Peyer's patch (tissue), 4 donors: Measurements from ENCODE around the gene CFAP97. TPM values are rescaled to one million over a fixed set of nuclear protein-coding genes. Genes with fewer than 3 reads are reported as not detected.
A peak's percentile ranks its signal among the peaks of the same experiment; 100 is the strongest.
"Not testable (repeated sequence)": the region's sequence is repeated elsewhere in the genome, so short reads cannot be mapped to it uniquely, and the experiment has no call there.

Experiments
- DNase-seq, 3 donors: peaks; one replicate each; pipeline ENCODE4 v3.0.0-alpha.2; 2017 to 2019
- H3K27ac ChIP-seq, 4 donors: fragments of 200-600 bp; sonication (generic); one replicate each; pipeline ENCODE4 v1.5.1; 2016 to 2019
- H3K27me3 ChIP-seq, 2 donors: fragments of 200-600 bp; sonication (generic); one replicate each; pipeline ENCODE4 v1.5.1; 2019
- H3K36me3 ChIP-seq, 3 donors: fragments of 200-600 bp; sonication (generic); one replicate each; pipeline ENCODE4 v1.5.1; 2016 to 2019
- H3K4me1 ChIP-seq, 4 donors: fragments of 200-600 bp; sonication (generic); one replicate each; pipeline ENCODE4 v1.5.1; 2016 to 2019
- H3K4me3 ChIP-seq, 4 donors: fragments of 200-600 bp; sonication (generic); 1 replicate in 3 of 4; 2 replicates in 1 of 4; pipeline ENCODE4 v1.5.1; 2016 to 2019; ENCODE audit warnings: mild to moderate bottlenecking in 1 of 4
- H3K9me3 ChIP-seq, 4 donors: fragments of 200-600 bp; sonication (generic); one replicate each; pipeline ENCODE4 v1.5.1; 2016 to 2019; ENCODE audit warnings: mild to moderate bottlenecking in 1 of 4
- CTCF ChIP-seq, 6 experiments: fragments of 450-650 bp in 4 of 6; fragments of 200-600 bp in 2 of 6; sonication (generic) in 1 of 6; IDR thresholded peaks; one replicate each; pipeline ENCODE4 v1.5.1; 2017 to 2019; ENCODE audit warnings: antibody characterized with exemption in 6 of 6, mild to moderate bottlenecking in 3 of 6, moderate library complexity in 1 of 6
- POLR2A ChIP-seq, 2 donors: fragments of 450-650 bp; IDR thresholded peaks; one replicate each; pipeline ENCODE4 v1.5.1; 2017; ENCODE audit warnings: antibody characterized with exemption in 2 of 2, mild to moderate bottlenecking in 2 of 2, moderate library complexity in 2 of 2
- total RNA-seq, 4 donors: library from RNA; depleted of rRNA; stranded (reverse); fragments of >200 nt; gene quantifications; one replicate each; pipeline ENCODE4 v1.1.0, GENCODE V29; 2016

The CFAP97 gene
- total RNA-seq, 4 donors from 2014 or later: 10.9 to 32.2 (median 12.7) TPM

DNA sequence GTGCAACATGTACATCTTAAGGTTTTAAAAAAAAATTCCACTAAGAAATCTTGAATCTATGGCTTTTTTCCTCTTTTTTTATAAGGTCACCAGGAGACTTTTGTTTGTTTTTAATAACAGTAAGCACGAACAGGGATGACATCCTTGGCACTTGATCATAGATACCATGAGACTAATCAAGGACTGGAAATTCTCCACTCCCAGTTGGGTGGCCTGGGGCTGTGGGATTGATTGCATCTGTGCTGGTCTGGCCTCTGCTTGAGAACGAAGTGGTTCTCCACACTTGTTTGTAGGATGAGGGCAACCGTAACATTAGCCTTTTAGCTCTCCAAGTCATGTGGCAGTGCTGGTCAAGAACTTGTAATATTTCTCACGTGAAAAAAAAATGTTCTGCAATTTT lies 41.0 kb upstream of the CFAP97 start:
- H3K4me3 ChIP-seq: no peak overlapping the region
- H3K9me3 ChIP-seq: no peaks in the 10 kb centered on the region
- no peak for DNase-seq

DNA sequence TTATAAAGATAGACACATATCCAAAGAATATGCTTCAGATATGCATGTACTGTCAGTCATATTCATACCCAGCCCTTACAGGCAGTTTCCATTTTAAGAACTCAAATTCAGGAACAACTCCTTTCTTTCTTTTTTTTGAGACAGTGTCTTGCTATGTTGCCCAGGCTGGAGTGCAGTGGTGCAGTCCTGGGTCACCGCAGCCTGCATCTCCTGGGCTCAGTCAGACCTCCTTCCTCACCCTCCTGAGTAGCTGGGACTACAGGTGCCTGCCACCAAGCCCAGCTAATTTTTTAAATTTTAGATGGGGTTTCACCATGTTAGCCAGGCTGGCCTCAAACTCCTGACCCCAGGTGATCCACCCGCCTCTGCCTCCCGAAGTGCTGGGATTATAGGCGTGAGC lies 40.1 kb upstream of the CFAP97 start:
- DNase-seq: no peak
- H3K27ac ChIP-seq: no peak overlapping the region
- no peaks in the 10 kb centered on the region for H3K9me3 ChIP-seq
- H3K27me3 ChIP-seq: no peaks in the 10 kb centered on the region
- no peak overlapping the region for H3K4me3 ChIP-seq
- no peaks in the 10 kb centered on the region for H3K36me3 ChIP-seq
- TF ChIP-seq CTCF (IDR thresholded peaks at IDR 0.05) (no peak), POLR2A (IDR thresholded peaks at IDR 0.05) (no peak)
- H3K4me1 ChIP-seq: no peaks in the 10 kb centered on the region

More for the DNA sequence above, 41.0 kb upstream of the CFAP97 start:
- no peaks in the 10 kb centered on the region for H3K36me3 ChIP-seq
- no peaks in the 10 kb centered on the region for H3K4me1 ChIP-seq
- H3K27me3 ChIP-seq: no peaks in the 10 kb centered on the region
- TF ChIP-seq CTCF (IDR thresholded peaks at IDR 0.05) (no peak), POLR2A (IDR thresholded peaks at IDR 0.05) (no peak)
- no peak overlapping the region for H3K27ac ChIP-seq

GRCh38 chr4:185242749-185243533 lies 39.1 kb upstream of the CFAP97 start:
- Histone ChIP-seq H3K27ac (peak overlapping the region in 1 of 4 donors; percentile 42), H3K4me3 (no peak overlapping the region), H3K27me3 (no peaks in the 10 kb centered on the region), H3K9me3 (no peaks in the 10 kb centered on the region), H3K36me3 (no peaks in the 10 kb centered on the region), H3K4me1 (no peaks in the 10 kb centered on the region)
- no peak for TF ChIP-seq CTCF (IDR thresholded peaks at IDR 0.05)
- no peak for TF ChIP-seq POLR2A (IDR thresholded peaks at IDR 0.05)
- DNase-seq: no peak

- H3K36me3 ChIP-seq, H3K27me3 ChIP-seq, H3K9me3 ChIP-seq, DNase-seq, H3K27ac ChIP-seq, H3K4me3 ChIP-seq, H3K4me1 ChIP-seq: not testable (repeated sequence)
These were observed 36.7 kb upstream of the CFAP97 start for GRCh38 chr4:185240486-185240885.

GRCh38 chr4:185238750-185239149 lies 35.0 kb upstream of the CFAP97 start:
- no peak overlapping the region for H3K4me3 ChIP-seq
- TF ChIP-seq CTCF (IDR thresholded peaks at IDR 0.05): no peak
- no peak for TF ChIP-seq POLR2A (IDR thresholded peaks at IDR 0.05)
- no peaks in the 10 kb centered on the region for H3K9me3 ChIP-seq
- DNase-seq: no peak
- H3K27me3 ChIP-seq: no peaks in the 10 kb centered on the region
- no peaks in the 10 kb centered on the region for H3K36me3 ChIP-seq
- H3K27ac ChIP-seq: no peak overlapping the region
- peaks cover 0 to 14% (median 2%) of the 10 kb centered on the region in 4 donors for H3K4me1 ChIP-seq

- peaks cover 0 to 14% (median 2%) of the 10 kb centered on the region in 4 donors for H3K4me1 ChIP-seq
- H3K36me3 ChIP-seq: no peaks in the 10 kb centered on the region
- H3K9me3 ChIP-seq: no peaks in the 10 kb centered on the region
- no peak overlapping the region for H3K4me3 ChIP-seq
- H3K27ac ChIP-seq: no peak overlapping the region
- no peak for DNase-seq
- no peaks in the 10 kb centered on the region for H3K27me3 ChIP-seq
- TF ChIP-seq POLR2A (IDR thresholded peaks at IDR 0.05) (no peak), CTCF (IDR thresholded peaks at IDR 0.05) (no peak)
These were observed 34.4 kb upstream of the CFAP97 start for GRCh38 chr4:185238215-185238681.
